Measurements from ENCODE around the gene SLC17A4.

Gene SLC17A4

DNA sequence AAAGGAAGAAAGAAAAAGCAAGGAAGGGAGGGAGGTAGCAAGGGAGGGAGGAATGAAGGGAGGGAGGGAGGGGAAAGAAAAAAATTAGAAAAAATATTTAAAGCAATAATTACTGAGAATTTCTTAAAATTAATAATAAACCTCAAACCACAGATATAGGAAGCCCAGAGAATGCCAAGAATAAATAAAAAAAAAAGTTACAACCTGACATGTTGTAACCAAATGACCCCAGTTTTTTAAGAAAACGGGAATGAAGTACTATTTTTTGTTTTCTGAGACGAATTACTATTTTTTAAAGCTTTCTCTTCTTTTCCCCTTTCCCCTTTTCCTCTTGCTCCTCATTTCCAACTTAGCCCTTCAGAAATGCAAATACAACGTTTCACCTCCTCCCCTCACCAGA, 60.7 kb downstream of the SLC17A4 start:
- no peak for DNase-seq (ENCODE audit: low read depth in 3 of 3)

DNA sequence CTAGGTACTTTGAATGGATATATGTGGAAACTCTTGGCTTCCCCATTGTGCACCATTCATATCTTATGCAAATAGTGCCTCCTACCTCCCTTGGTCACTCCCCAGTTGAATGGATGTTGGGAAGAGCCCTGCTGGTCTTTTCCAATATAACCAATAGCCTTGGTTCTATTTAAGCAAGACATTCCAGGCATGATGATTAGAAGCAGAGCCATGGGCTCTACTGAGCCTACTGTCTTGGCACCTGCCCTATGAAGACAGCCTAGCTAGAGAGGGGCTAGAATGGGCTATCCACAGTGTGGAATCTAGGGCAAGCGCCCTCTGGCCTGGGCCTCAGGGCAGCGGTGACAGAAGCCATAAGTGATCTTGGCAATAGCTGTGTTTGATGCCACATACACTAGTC, 61.7 kb downstream of the SLC17A4 start:
- no peak for DNase-seq (ENCODE audit: low read depth in 3 of 3)

DNA sequence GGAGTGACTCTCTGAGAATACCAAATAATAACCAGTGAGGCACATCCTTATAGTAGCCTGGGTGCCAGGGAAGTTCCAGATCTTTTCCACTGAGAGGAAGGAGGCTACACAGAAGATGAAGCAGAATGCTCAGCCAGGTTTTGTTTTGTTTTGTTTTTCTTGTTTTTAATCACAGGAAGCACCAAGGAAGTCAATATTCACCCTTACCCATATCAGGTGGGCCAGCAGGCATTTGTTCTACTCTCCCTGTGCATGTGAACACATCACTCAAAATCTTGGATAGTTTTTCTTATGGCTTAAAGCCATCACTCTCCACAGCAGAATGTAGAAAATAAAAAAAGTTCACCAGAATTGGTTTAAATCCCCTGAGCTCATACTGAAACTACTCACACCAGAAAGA, 66.8 kb downstream of the SLC17A4 start:
- DNase-seq (ENCODE audit: low read depth in 3 of 3): no peak

DNA sequence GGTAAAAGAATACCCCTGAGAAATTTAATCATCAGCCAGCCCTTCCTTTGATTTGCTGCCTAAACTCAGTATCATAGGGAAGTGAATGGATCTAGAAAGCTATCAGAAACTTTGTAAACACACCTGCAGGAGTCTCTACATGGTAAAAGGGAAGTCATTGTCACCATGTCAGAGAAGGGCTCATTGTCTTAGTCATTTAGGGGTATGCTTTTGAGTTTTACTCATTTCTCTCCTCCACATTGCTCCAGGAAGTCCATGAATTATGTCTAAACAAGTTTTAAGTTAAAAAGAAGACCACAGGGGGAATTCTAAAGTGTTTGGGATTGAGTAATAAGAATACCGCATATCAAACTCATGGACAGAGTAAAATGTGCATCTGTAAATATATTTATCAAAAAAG, 74.8 kb downstream of the SLC17A4 start:
- DNase-seq (ENCODE audit: low read depth in 3 of 3): no peak

GRCh38 chr6:25830458-25830857, 75.9 kb downstream of the SLC17A4 start:
- DNase-seq (ENCODE audit: low read depth in 3 of 3): no peak

Data from stimulated activated CD4-positive, alpha-beta T cell treated with anti-CD3 and anti-CD28 coated beads, TNF-alpha, amount 100 ng/mL, for 24 hours (primary cell).